ENCODE data around the gene ULK2.

Gene ULK2

GRCh38 chr17:19752216-19753050, 115.3 kb downstream of the ULK2 start:
- FAIRE-seq (no peak), DNase-seq (ENCODE audit: insufficient read length, low spot score) (no peak)
- no peak for TF ChIP-seq CTCF (IDR thresholded peaks at IDR 0.05; ENCODE audit: insufficient read depth, missing control alignments)

- TF ChIP-seq CTCF (IDR thresholded peaks at IDR 0.05; ENCODE audit: insufficient read depth, missing control alignments), result no peak
- DNase-seq (ENCODE audit: insufficient read length, low spot score) (no peak), FAIRE-seq (no peak)
Measured at GRCh38 chr17:19750835-19751234, 116.9 kb downstream of the ULK2 start.

GRCh38 chr17:19750020-19750572, 117.6 kb downstream of the ULK2 start:
- no peak for FAIRE-seq
- no peak for TF ChIP-seq CTCF (IDR thresholded peaks at IDR 0.05; ENCODE audit: insufficient read depth, missing control alignments)
- no peak for DNase-seq (ENCODE audit: insufficient read length, low spot score)

GRCh38 chr17:19748807-19749193, 118.9 kb downstream of the ULK2 start:
- DNase-seq (ENCODE audit: insufficient read length, low spot score) (no peak), FAIRE-seq (no peak)
- TF ChIP-seq CTCF (IDR thresholded peaks at IDR 0.05; ENCODE audit: insufficient read depth, missing control alignments), result no peak

- no peak for DNase-seq (ENCODE audit: insufficient read length, low spot score)
- no peak for FAIRE-seq
- TF ChIP-seq CTCF (IDR thresholded peaks at IDR 0.05; ENCODE audit: insufficient read depth, missing control alignments), result no peak
Measured at GRCh38 chr17:19747829-19748806, 119.6 kb downstream of the ULK2 start, which contains the start of gene ALDH3A1. TSS of gene ALDH3A1 (minus strand) at chr17:19748298. CDS start at chr17:19745129, 3,169 bp downstream.

- FAIRE-seq (no peak), DNase-seq (ENCODE audit: insufficient read length, low spot score) (no peak)
- TF ChIP-seq CTCF (IDR thresholded peaks at IDR 0.05; ENCODE audit: insufficient read depth, missing control alignments), result no peak
Measured at GRCh38 chr17:19747159-19747719, 120.5 kb downstream of the ULK2 start.
